Tibial artery (tissue), 4 donors: Measurements from ENCODE around the gene PITHD1.

Experiments used
- DNase-seq, 2 donors: peaks; one replicate each; pipeline ENCODE4 v3.0.0-alpha.2; 2019
- H3K27ac ChIP-seq, 2 donors: fragments of 200-600 bp; sonication (generic) in 1 of 2; 1 replicate in 1 of 2; 2 replicates in 1 of 2; pipeline ENCODE4 v1.5.1; 2018 to 2019; ENCODE audit warnings: mild to moderate bottlenecking in 1 of 2
- H3K27me3 ChIP-seq, 2 donors: fragments of 200-600 bp; sonication (generic) in 1 of 2; one replicate each; pipeline versions ENCODE4 v1.5.1 to v1.6.0; 2016 to 2019
- H3K36me3 ChIP-seq, 3 donors: fragments of 200-600 bp; sonication (generic) in 2 of 3; one replicate each; pipeline ENCODE4 v1.5.1; 2016 to 2019; ENCODE audit warnings: mild to moderate bottlenecking in 2 of 3
- H3K4me1 ChIP-seq, 4 donors: fragments of 200-600 bp; sonication (generic) in 2 of 4; 1 replicate in 3 of 4; 2 replicates in 1 of 4; pipeline ENCODE4 v1.5.1; 2016 to 2019
- H3K4me3 ChIP-seq, 2 donors: fragments of 200-600 bp; sonication (generic) in 1 of 2; 1 replicate in 1 of 2; 2 replicates in 1 of 2; pipeline ENCODE4 v1.5.1; 2018 to 2019; ENCODE audit warnings: mild to moderate bottlenecking in 2 of 2
- H3K9me3 ChIP-seq, 3 donors: fragments of 200-600 bp; sonication (generic) in 1 of 3; one replicate each; pipeline ENCODE4 v1.5.1; 2016 to 2019
- CTCF ChIP-seq, 2 experiments: fragments of 200-600 bp in 1 of 2; fragments of 450-650 bp in 1 of 2; IDR thresholded peaks; one replicate each; pipeline ENCODE4 v1.5.1; 2017 to 2019; ENCODE audit warnings: antibody characterized with exemption in 2 of 2, mild to moderate bottlenecking in 1 of 2, moderate library complexity in 1 of 2
- intact Hi-C: fragments of 100-400 bp; cut with DNase I; formaldehyde crosslinking; loops from one replicate; pipeline ENCODE4 v1.15.0; 2023; ENCODE audit warnings: low total_unique reads

Gene PITHD1

GRCh38 chr1:23751815-23752200 lies 26.4 kb upstream of the PITHD1 start:
- Histone ChIP-seq H3K27me3 (no peaks in the 10 kb centered on the region), H3K4me3 (no peak overlapping the region), H3K4me1 (peaks cover 0 to 11% (median 4%) of the 10 kb centered on the region in 4 donors), H3K9me3 (no peaks in the 10 kb centered on the region), H3K36me3 (peaks cover 67 to 68% (median 68%) of the 10 kb centered on the region in 3 donors), H3K27ac (no peak overlapping the region)
- intact Hi-C loops = no loop called here
- DNase-seq = no peak
- no peak for TF ChIP-seq CTCF (IDR thresholded peaks at IDR 0.05)

GRCh38 chr1:23752909-23753308 lies 25.3 kb upstream of the PITHD1 start:
- no peak overlapping the region for H3K4me3 ChIP-seq
- intact Hi-C loops = no loop called here
- H3K27ac ChIP-seq = no peak overlapping the region
- no peaks in the 10 kb centered on the region for H3K27me3 ChIP-seq
- no peaks in the 10 kb centered on the region for H3K9me3 ChIP-seq
- TF ChIP-seq CTCF (IDR thresholded peaks at IDR 0.05) = no peak
- no peak for DNase-seq
- peaks cover 78 to 79% (median 79%) of the 10 kb centered on the region in 3 donors for H3K36me3 ChIP-seq
- H3K4me1 ChIP-seq = peaks cover 0 to under 1% (median 0%) of the 10 kb centered on the region in 4 donors

- Histone ChIP-seq H3K27ac (no peak overlapping the region), H3K36me3 (peaks cover 88 to 100% (median 91%) of the 10 kb centered on the region in 3 donors), H3K4me3 (no peak overlapping the region), H3K27me3 (no peaks in the 10 kb centered on the region), H3K9me3 (no peaks in the 10 kb centered on the region), H3K4me1 (no peaks in the 10 kb centered on the region)
- no peak for DNase-seq
- intact Hi-C loops = no loop called here
- TF ChIP-seq CTCF (IDR thresholded peaks at IDR 0.05) = no peak
These were observed 21.5 kb upstream of the PITHD1 start for GRCh38 chr1:23756676-23757075.

GRCh38 chr1:23757812-23758211 lies 20.4 kb upstream of the PITHD1 start:
- intact Hi-C loops = no loop called here

GRCh38 chr1:23759277-23759676 lies 18.9 kb upstream of the PITHD1 start:
- H3K9me3 ChIP-seq = no peaks in the 10 kb centered on the region
- no peak overlapping the region for H3K27ac ChIP-seq
- no peak overlapping the region for H3K4me3 ChIP-seq
- no peaks in the 10 kb centered on the region for H3K27me3 ChIP-seq
- no peak for TF ChIP-seq CTCF (IDR thresholded peaks at IDR 0.05)
- DNase-seq = no peak
- H3K4me1 ChIP-seq = no peaks in the 10 kb centered on the region
- intact Hi-C loops = no loop called here
- peaks cover 65 to 96% (median 71%) of the 10 kb centered on the region in 3 donors for H3K36me3 ChIP-seq

More at GRCh38 chr1:23757812-23758211, 20.4 kb upstream of the PITHD1 start:
- peaks cover 76 to 98% (median 79%) of the 10 kb centered on the region in 3 donors for H3K36me3 ChIP-seq
- no peak for DNase-seq
- no peak overlapping the region for H3K27ac ChIP-seq
- H3K9me3 ChIP-seq = no peaks in the 10 kb centered on the region
- H3K4me3 ChIP-seq = no peak overlapping the region
- TF ChIP-seq CTCF (IDR thresholded peaks at IDR 0.05) = no peak
- no peaks in the 10 kb centered on the region for H3K27me3 ChIP-seq
- H3K4me1 ChIP-seq = no peaks in the 10 kb centered on the region

- no peaks in the 10 kb centered on the region for H3K4me1 ChIP-seq
- H3K27me3 ChIP-seq = no peaks in the 10 kb centered on the region
- H3K36me3 ChIP-seq = peaks cover 33 to 84% (median 50%) of the 10 kb centered on the region in 3 donors
- intact Hi-C loops = no loop called here
- no peak for TF ChIP-seq CTCF (IDR thresholded peaks at IDR 0.05)
- no peak overlapping the region for H3K27ac ChIP-seq
- no peaks in the 10 kb centered on the region for H3K9me3 ChIP-seq
- no peak for DNase-seq
- H3K4me3 ChIP-seq = no peak overlapping the region
These were observed 15.1 kb upstream of the PITHD1 start for GRCh38 chr1:23763041-23763577.
